NCI-H1417 (cell line): ENCODE measurements around the gene UROC1.
A peak's percentile ranks its signal among the peaks of the same experiment; 100 is the strongest.

Experiments
- DNase-seq, 3 experiments: peaks; one replicate each; lab custom pipeline; 2025; lab: John Stamatoyannopoulos, UW

The UROC1 gene

GRCh38 chr3:126517291-126517951 lies at the start of gene UROC1:
TSS of gene UROC1 (minus strand) at chr3:126517773. CDS start at chr3:126517719, 54 bp downstream.
- no peak for DNase-seq

- DNase-seq: no peak
Measured at GRCh38 chr3:126562737-126563276, 45.2 kb upstream of the UROC1 start.

GRCh38 chr3:126558336-126559071 lies 40.9 kb upstream of the UROC1 start, which contains the start of gene C3orf22:
TSS of gene C3orf22 (minus strand) at chr3:126558932. CDS start at chr3:126553390, 5,542 bp downstream.
- no peak for DNase-seq

- DNase-seq: no peak
Measured at GRCh38 chr3:126557761-126558160, 40.2 kb upstream of the UROC1 start.

- DNase-seq: no peak
Measured at GRCh38 chr3:126557415-126557745, 39.8 kb upstream of the UROC1 start.

- DNase-seq: no peak
Measured at GRCh38 chr3:126556637-126557414, 39.3 kb upstream of the UROC1 start.

DNA sequence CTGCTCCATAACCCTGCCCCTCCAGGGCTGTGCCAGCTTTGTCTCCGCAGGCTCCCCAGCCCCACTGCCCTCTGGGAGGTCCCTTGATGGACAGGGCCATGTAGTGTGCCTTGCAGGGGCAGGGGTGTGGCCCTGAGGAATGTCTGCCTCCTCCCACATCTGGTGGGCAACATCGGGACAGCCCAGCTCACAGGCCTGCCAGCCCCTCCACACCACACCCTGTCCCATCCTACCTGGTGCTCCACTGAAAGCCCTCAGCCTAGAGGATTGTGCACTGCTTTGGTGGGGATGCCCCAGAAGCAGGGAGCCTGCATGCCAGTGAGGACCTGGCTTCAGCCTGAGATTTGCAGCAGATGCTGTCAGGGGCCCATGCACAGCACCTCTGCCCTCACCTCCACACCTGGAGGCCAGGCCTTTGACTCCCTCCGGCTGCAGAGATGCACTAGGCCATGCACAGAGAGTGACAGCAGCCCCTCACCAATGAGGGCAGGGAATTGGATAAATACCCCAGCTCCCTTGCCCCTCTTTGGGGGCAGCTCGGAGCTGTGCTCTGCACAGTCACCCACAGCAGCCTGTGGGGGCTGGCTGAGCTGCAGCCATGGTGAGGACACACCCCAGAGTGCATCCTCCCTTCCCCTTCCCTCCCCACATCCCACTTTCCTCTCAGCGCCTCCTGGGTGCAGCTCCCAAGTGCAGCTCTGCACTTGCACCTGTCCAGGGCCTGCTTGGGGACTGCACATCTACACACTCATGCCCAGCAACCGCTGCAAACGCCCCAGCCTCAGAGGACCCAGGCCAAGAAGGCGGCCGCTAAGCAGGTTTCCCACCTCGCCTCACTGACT lies 38.4 kb upstream of the UROC1 start:
- no peak for DNase-seq

DNA sequence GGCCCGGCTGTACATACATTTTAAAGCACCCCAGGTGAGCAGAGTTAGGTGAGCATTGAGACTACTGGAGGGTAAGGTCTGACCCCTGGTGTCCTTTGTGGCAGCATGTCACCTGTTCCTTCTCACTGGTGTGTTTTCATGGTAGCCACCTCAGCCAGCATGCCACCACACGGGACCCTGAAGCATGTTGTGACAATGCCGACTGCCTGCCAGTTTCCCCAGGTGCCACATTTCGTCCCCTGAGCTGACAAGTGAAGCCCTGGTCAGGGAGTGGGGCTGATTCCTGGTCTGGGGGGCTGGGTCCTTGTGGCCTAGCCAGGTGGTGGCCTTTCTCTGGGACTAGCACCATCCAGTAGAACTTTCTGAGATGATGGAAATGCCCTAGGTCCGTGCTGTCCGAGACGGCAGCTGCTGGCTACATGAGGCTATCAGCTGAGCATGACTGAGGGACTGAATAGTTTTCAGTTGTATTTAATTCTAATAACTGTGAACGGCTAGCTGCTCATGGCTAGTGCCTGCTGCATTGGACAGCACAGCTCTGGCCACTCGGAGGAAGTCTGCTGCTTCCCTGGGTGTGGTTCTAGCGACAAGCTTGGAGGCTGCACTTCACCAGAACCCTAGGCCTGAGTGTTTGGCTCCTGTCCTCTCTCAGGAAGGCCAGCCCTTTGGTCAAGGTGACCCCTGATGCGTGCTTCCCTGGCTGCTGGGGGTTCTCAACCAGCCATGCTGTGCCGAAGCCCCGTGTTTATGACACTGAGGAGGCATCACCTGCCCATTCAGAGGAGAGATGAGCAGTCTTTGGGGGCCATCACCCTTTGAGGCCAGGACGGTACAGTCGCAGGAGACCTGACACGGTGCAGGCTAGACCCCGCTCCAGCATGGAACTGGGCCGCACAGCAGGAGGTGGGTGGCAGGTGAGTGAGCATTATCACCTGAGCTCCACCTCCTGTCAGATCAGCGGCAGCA lies 37.3 kb upstream of the UROC1 start:
- DNase-seq: no peak

DNA sequence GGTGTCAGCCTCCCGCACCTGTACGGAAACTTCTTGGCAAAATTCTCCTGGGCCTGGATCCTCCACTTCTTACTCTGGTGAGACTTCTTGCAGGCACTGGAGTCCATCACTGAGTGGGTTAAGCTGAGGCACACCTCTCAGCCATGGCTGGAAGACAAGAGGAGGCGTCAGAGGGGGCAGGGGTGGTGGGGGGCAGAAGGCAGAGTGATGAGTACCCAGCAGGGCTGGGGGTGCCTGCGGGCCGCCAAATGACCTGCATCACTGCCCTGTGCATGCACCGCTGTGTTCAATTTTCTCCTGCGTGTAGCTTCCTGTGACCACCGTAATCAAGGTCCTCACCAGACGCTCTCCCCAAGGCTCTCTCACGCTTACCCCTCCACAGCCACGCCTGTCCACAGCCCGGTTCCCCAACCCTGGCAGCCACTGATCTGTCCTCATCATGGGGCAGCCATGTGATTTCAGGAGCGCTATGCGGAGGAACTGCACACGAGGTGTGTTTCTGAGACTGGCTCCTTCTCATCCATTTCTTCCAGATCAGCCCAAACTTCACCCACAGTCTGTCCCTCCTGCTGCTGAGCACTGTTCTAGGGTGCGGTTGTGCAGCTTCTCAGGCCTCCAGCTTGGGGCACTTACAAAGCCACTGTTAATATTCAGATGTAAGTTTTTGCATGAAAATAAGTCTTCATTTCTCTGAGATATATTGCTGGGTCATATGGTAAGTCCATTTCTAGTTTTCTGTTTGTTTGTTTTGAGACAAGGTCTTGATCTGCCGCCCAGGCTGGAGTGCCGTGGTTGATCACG lies 35.9 kb upstream of the UROC1 start:
- no peak for DNase-seq

DNA sequence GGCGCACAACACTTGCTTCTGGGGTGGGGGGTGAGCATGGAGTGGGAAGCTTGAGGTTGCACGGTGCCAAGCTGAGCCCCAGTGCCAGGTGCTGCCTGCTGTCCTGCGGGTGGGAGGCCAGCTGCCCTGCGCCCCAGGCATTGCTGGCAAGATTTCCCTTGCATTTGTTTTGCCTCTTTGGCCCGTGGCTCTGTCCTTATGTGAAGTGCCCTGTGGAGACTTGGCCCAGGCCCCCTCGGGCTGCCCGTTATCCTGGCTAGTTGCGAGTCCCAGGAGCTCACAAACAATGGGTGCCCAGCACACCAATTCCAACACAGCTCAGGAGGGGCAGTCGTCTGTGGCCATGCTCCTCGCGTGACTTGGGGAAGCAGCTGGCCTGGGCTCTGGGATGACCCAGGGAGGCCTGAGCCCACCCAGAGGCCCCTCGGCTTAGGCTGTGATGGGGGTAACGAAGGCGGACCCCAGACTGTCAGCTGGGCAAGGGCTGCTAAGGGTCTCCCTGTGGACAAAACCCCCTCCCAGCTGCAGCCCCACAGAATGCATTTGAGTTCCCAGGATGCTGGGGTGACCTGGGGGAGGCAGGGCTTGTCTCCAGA lies 35.2 kb upstream of the UROC1 start:
- no peak for DNase-seq

DNA sequence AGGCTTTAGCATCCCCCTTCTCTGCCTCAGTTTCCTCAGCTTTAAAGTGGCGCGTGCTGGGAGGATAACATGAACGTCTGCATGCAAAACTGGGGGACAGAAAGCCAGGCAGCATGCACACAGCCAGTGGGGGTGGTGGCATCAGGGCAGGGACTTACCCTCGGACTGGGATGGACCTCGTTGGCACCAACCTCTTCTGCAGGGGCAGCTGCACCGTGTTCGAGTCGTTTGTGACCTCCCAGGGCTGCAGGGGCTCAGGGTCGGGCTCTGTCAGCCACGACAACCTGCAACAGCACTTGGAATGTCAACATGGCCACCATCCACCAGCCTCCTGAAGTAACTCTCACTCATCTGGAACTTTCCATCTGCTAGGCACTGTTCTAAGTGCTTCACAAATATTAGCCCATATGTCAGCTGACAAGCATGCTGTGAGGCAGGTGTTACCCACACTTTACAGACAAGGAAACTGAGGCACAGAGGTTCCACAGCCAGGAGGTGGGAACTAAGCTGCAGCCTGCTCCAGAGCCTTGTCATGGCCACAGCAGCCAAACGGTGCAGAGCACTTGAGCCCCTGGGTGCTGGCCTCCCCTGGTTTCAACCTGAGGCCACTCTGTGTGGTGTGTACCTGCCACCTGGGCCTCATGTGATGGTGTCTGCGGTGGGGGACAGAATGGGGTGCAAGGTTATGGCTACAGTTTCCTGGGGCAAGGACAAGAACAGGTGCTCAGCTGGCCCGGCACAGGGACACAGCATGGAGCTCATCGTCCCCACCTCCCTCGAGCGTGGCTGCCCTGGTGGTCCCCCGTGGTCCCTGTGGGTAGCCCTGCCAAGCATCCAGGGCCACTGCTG lies 34.5 kb upstream of the UROC1 start:
- no peak for DNase-seq

DNA sequence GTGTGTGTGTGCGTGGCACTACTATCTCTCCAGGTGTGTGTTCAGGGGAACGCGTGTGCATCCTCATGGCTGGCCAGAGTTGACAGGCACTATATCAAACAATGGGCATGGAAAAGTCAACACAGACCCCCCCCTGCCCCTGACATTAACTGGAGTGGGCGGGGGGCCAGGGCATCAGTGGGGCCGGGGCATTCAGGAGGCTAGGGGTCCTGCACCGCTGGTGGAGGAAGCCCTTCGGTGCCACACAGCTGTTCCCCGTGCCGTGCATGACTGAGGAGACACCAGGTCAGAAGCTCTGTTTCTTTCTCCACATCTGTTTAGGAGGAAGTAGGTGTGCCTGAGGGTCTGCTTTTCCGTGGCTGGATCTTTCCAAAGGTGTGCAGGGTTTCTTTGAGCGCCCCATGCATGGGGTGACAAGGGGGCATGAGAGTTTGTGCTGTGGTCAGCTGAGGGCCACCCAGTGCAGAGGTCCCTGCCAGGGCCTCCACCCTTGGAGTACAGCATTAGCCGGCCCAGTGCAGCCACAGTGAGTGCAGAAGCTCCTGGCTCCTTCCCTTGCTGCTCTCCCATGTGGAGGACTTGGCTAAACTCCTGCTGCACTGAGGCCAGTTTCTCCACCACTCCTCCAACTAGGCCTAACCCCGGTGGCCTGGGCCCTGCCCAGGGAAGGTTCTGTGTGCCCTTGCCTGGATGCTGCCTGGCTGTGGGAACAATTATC lies 33.7 kb upstream of the UROC1 start:
- DNase-seq: no peak

DNA sequence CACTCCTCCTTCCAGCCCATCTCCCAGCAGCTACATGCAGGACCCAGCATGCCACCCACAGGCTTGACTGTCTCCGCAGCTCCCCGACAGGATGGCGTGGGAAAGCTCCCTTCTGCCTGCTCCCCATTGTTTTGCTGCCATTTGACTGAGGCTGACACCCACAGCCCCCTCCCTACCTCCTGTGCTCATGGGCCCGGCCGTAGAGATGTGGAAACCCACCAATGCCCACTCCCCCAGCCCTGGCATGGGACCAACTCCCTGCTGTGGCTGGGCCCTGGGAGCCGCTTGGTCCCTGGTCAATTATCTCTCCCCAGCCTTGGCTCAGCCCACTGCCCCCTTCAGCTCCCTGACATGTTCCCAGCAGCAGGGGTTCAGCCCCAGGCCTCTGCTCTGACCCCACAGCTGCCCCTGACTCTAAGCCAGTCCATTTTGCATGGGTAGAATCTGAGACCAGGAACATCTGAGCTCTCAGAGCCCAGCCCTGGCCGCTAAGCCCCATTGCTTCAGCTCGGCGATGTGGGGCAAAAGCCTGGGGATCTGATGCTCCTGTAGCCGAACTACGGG lies 33.0 kb upstream of the UROC1 start:
- no peak for DNase-seq

DNA sequence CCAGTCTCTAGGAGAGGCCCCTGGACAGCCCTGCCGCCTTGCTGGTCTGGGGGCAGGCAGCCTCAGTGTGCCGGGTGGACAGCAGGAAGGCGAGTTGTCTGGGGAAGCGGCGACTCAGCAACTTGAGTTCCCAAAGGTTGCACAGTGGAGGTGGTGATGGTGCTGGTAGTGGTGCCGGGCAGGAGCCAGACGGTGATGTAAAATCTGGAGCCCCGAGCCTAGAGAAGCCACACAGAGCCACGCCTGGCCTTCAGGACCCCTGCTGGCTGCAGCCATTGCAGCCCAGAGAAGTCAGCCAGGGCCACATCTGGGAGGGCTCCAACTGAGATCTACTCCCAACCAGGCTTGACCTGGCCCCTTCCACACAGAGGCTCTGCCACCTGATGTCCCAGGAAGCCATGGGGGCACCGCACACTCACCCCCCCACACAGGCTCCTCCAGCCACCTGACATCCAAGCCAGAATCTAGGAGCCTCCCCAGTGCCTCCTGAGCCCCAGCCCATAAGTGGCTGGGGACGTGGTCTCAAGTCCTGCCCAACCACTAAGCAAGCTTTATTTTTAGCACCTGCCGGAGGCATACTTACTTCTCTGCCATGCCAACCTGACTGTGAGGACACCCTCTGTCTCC lies 32.4 kb upstream of the UROC1 start:
- no peak for DNase-seq

GRCh38 chr3:126548556-126549466 lies 31.2 kb upstream of the UROC1 start:
- peak in 1 of 3 experiments; percentile 26 for DNase-seq

DNA sequence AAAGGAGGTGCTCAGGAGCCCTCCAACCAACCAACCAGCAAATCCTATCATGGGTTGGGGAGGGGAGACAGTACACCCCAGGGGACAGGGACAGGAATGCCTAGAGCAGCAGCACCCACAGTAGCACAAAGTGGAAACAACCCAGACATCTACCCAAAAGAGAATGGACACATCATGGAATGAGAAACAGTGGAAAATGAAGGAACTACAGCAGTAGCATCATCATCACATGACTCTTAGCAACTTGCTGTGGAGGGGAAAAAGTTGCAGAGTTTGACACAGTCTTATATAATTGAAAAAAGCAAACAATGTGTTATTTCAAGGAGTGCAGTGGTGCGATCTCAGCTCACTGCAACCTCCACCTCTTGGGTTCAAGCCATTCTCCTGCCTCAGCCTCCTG lies 30.1 kb upstream of the UROC1 start:
- no peak for DNase-seq
